Measurements from ENCODE around the gene SIGLEC11. TPM values are rescaled to one million over a fixed set of nuclear protein-coding genes. Genes with fewer than 3 reads are reported as not detected.
A peak's percentile ranks its signal among the peaks of the same experiment; 100 is the strongest.

The SIGLEC11 gene
- total and polyA plus RNA-seq, 2 of the 13 experiments (the other 11 are each of a cell fraction or from before 2014, with no cell fraction given), result not detected

- TF ChIP-seq HHEX (CRISPR knock-in tag; IDR thresholded peaks at IDR 0.05) (no peak), NFE2 (CRISPR knock-in tag; IDR thresholded peaks at IDR 0.05) (no peak), ZKSCAN1 (IDR thresholded peaks at IDR 0.05; ENCODE audit: low read length) (peak; percentile 28; the same call in 1 of the 2 replicates), NFE2L2 (IDR thresholded peaks at IDR 0.05; ENCODE audit: low read length) (no peak), ZNF512 (CRISPR knock-in tag; IDR thresholded peaks at IDR 0.05) (no peak), GATAD2A (CRISPR knock-in tag; IDR thresholded peaks at IDR 0.05) (no peak), ZNF891 (CRISPR knock-in tag; IDR thresholded peaks at IDR 0.05) (no peak), PAWR (CRISPR knock-in tag; IDR thresholded peaks at IDR 0.05; ENCODE audit: borderline replicate concordance) (no peak), ZBTB7A (CRISPR knock-in tag; IDR thresholded peaks at IDR 0.05) (no peak), MBD4 (IDR thresholded peaks at IDR 0.05; ENCODE audit: borderline replicate concordance, low read length) (no peak), GFI1 (CRISPR knock-in tag; IDR thresholded peaks at IDR 0.05; ENCODE audit: borderline replicate concordance) (0 out of 2 replicates have a peak, but pooled peaks have one; percentile 46), ZNF800 (CRISPR knock-in tag; IDR thresholded peaks at IDR 0.05) (peak; percentile 74; the same call in 1 of the 2 replicates), THAP8 (CRISPR knock-in tag; IDR thresholded peaks at IDR 0.05; ENCODE audit: borderline replicate concordance) (0 out of 2 replicates have a peak, but pooled peaks have one; percentile 73), ZBTB7B (CRISPR knock-in tag; IDR thresholded peaks at IDR 0.05) (0 out of 2 replicates have a peak, but pooled peaks have one; percentile 18), NCOA1 (CRISPR knock-in tag; IDR thresholded peaks at IDR 0.05) (peak; percentile 84), MATR3 (CRISPR knock-in tag; IDR thresholded peaks at IDR 0.05) (no peak), ZNF121 (CRISPR knock-in tag; IDR thresholded peaks at IDR 0.05) (0 out of 2 replicates have a peak, but pooled peaks have one; percentile 21), ZBTB25 (CRISPR knock-in tag; IDR thresholded peaks at IDR 0.05) (0 out of 2 replicates have a peak, but pooled peaks have one; percentile 36), HNRNPLL (IDR thresholded peaks at IDR 0.05; ENCODE audit: low read depth, low read length, poor library complexity, severe bottlenecking) (no peak), PLSCR1 (CRISPR knock-in tag; IDR thresholded peaks at IDR 0.05; ENCODE audit: borderline replicate concordance) (no peak; the same call in 1 of the 2 replicates), TAF15 (IDR thresholded peaks at IDR 0.05; ENCODE audit: low read depth, low read length, poor library complexity, severe bottlenecking) (no peak), ZMAT5 (CRISPR knock-in tag; IDR thresholded peaks at IDR 0.05; ENCODE audit: borderline replicate concordance, low read depth) (no peak)
Measured at GRCh38 chr19:49929611-49930482, 31.1 kb downstream of the SIGLEC11 start (continued).
